Adrenal gland (tissue), 12 donors: ENCODE measurements around the gene ZNF674. TPM values are rescaled to one million over a fixed set of nuclear protein-coding genes. Genes with fewer than 3 reads are reported as not detected.

Experiments used
- DNase-seq, 7 donors: peaks; one replicate each; pipeline ENCODE4 v3.0.0-alpha.2; 2019 to 2020
- H3K27ac ChIP-seq, 5 donors: fragments of 200-600 bp; sonication (generic) in 4 of 5; 1 replicate in 3 of 5; 2 replicates in 2 of 5; pipeline versions ENCODE4 v1.5.1 to v1.8.0; 2016 to 2020; ENCODE audit warnings: mild to moderate bottlenecking in 1 of 5
- H3K27me3 ChIP-seq: fragments of 200-600 bp; 2 replicates; pipeline ENCODE4 v1.8.0; 2021
- H3K36me3 ChIP-seq, 2 donors: fragments of 200-600 bp; replicated peaks in 1 of 2; 1 replicate in 1 of 2; 2 replicates in 1 of 2; pipeline versions ENCODE4 v1.5.1 to v1.8.0; 2018 to 2022
- H3K4me1 ChIP-seq, 2 donors: fragments of 200-600 bp; replicated peaks in 1 of 2; 1 replicate in 1 of 2; 2 replicates in 1 of 2; pipeline versions ENCODE4 v1.5.1 to v1.8.0; 2018 to 2021
- H3K4me3 ChIP-seq, 4 donors: fragments of 200-600 bp; sonication (generic) in 3 of 4; one replicate each; pipeline ENCODE4 v1.5.1; 2016 to 2018
- H3K9me3 ChIP-seq, 3 donors: fragments of 200-600 bp; sonication (generic) in 1 of 3; replicated peaks in 1 of 3; 1 replicate in 2 of 3; 2 replicates in 1 of 3; pipeline versions ENCODE4 v1.5.1 to v1.8.0; 2016 to 2021
- POLR2A ChIP-seq, 2 donors: fragments of 450-650 bp; IDR thresholded peaks; one replicate each; pipeline ENCODE4 v1.6.1; 2017; ENCODE audit warnings: antibody characterized with exemption in 2 of 2, mild to moderate bottlenecking in 2 of 2, moderate library complexity in 1 of 2
- WGBS, 4 donors: extraction: QIAGEN DNeasy Blood & Tissue Kit in 2 of 4; methylation state at CpG; one replicate each; pipeline versions ENCODE4 v1.1.5 to v1.1.7; 2013 to 2017; 5-methylcytosine and 5-hydroxymethylcytosine counted together
- intact Hi-C, 2 donors: fragments of 100-400 bp; cut with DNase I; formaldehyde crosslinking; loops; one replicate each; pipeline versions ENCODE4 v1.14.1 to v1.15.0; 2022 to 2023
- polyA plus RNA-seq, 3 donors: library from polyadenylated mRNA; stranded (reverse); fragments of 200-250 nt in 2 of 3; fragments of 350-450 nt in 1 of 3; fragmentation: Illumina TruSeq in 1 of 3; extraction: RNeasy Lipid Tissue Mini Kit (QIAGEN cat#74804) in 1 of 3; gene quantifications; one replicate each; pipeline ENCODE4 v1.2.3, GENCODE V29; 2013 to 2014
- total RNA-seq, 9 donors: library from RNA; depleted of rRNA in 4 of 9; stranded (reverse); fragments of >200 nt in 4 of 9; fragments of 120-200 nt in 1 of 9; fragmentation: NEBNext Ultra II Directional in 1 of 9; extraction: Animal tissue kit (Norgen Biotek cat#: 25700) in 1 of 9; gene quantifications; one replicate each; pipeline versions ENCODE4 v1.1.0 to v1.2.4, GENCODE V29; 2013 to 2023
- TF ChIP-seq, protein P1 (sequence below), 6 experiments: fragments of 450-650 bp in 4 of 6; fragments of 200-600 bp in 2 of 6; sonication (generic) in 1 of 6; IDR thresholded peaks; 1 replicate in 5 of 6; 2 replicates in 1 of 6; pipeline versions ENCODE4 v1.5.1 to v1.8.0; 2016 to 2021; ENCODE audit warnings: antibody characterized with exemption in 6 of 6, mild to moderate bottlenecking in 2 of 6, moderate library complexity in 1 of 6
- donor health status: healthy with polysubstance abuse.
- donor health status: Bipolar disorder and iron deficiency.
- donor health status: DM: yes; HTN: yes; CAD: no.
- donor health status: DM: no; HTN: no; CAD: no.
- donor health status: DM: no; HTN: no; CAD: no.
- donor health status: DM: yes; HTN: yes; CAD: no.

ZNF674 gene
- total and polyA plus RNA-seq, 12 donors, result 0.71 to 16.3 (median 4.5) TPM

DNA sequence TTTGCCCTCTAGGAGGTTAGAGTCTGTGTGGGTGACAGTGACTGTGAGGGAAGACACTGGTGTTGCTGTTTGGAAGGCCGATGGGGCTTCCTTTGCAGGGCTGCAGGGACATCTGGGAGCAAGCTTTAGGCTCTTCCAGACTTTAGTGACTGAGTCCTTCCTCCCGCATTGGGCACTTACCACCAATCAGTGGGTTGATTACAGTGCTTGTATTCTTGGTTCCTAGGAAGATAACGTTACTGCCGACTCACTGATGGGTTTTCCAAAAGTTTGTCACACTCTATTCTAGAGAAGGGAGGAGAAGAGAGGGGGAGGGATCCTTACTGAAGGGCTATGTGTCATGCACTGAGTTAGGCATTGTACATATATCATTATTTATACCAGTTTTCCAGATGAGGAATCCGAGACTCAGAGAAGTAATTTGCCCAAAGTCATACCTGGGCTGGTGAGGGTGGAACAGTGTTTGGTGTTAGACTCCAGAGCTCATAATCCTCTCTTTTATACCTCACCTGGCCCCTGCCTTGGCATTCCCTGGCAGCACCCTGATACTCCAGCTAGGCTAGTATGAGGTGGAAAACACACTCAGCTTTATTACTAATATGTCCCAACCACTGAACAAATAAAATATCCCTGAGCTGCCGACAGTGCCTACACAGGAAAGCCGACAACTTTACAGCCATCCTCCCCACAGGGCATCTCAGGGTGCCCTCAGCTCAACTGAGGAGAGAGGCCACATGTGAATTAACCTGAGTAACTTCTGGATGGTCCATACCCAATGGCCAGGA is 32.2 kb upstream of the ZNF674 start:
- intact Hi-C loops, result loop anchor here in 1 of 2 donors (10.0 kb wide), 1 partner anchor 57 kb away; no protein-coding TSS in a partner anchor
- WGBS, 4 donors, result 61 to 75% (median 68%) methylated on average over 7 of the region's 7 CpGs

DNA sequence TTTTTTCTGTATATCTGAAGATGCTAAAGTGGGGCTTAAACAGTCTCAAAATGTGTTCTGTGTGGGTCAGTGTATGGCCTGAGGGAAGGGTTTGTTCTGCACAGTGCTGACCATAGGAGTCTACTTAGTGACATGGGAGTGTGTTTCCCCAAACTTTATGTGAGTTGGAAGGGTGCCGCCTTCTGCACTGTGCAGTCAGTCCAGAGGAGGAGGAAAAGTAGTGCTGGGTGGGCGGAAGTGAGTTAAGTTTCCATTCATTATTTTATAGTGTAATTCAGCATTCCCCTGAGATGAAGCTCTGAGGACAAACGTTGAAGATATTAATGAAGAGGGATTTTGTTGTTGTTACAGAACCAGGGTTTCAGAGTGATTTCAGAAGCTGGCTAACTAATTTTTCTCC is 31.2 kb upstream of the ZNF674 start:
- TF ChIP-seq POLR2A (IDR thresholded peaks at IDR 0.05), result no peak
- TF ChIP-seq, protein P1, sequence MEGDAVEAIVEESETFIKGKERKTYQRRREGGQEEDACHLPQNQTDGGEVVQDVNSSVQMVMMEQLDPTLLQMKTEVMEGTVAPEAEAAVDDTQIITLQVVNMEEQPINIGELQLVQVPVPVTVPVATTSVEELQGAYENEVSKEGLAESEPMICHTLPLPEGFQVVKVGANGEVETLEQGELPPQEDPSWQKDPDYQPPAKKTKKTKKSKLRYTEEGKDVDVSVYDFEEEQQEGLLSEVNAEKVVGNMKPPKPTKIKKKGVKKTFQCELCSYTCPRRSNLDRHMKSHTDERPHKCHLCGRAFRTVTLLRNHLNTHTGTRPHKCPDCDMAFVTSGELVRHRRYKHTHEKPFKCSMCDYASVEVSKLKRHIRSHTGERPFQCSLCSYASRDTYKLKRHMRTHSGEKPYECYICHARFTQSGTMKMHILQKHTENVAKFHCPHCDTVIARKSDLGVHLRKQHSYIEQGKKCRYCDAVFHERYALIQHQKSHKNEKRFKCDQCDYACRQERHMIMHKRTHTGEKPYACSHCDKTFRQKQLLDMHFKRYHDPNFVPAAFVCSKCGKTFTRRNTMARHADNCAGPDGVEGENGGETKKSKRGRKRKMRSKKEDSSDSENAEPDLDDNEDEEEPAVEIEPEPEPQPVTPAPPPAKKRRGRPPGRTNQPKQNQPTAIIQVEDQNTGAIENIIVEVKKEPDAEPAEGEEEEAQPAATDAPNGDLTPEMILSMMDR (IDR thresholded peaks at IDR 0.05), result no peak
- Histone ChIP-seq H3K4me3 (peak overlapping the region in 1 of 4 donors; percentile 34), H3K27me3 (no peaks in the 10 kb centered on the region), H3K4me1 (peaks cover 0 to 4% of the 10 kb centered on the region in 2 donors), H3K9me3 (no peaks in the 10 kb centered on the region), H3K27ac (peak overlapping the region in 1 of 5 donors; percentile 29), H3K36me3 (no peaks in the 10 kb centered on the region)
- 54 to 70% (median 59%) methylated on average over 3 of the region's 3 CpGs for WGBS, 4 donors
- intact Hi-C loops, result loop anchor here in 1 of 2 donors (10.0 kb wide), 1 partner anchor 58 kb away; no protein-coding TSS in a partner anchor
- peak in 4 of 7 donors; percentile 18 to 56 (median 25) for DNase-seq

More for the DNA sequence above, 32.2 kb upstream of the ZNF674 start:
- TF ChIP-seq, protein P1 (IDR thresholded peaks at IDR 0.05), result no peak
- no peak for TF ChIP-seq POLR2A (IDR thresholded peaks at IDR 0.05)
- Histone ChIP-seq H3K36me3 (no peaks in the 10 kb centered on the region), H3K9me3 (no peaks in the 10 kb centered on the region), H3K4me3 (no peak overlapping the region), H3K27me3 (no peaks in the 10 kb centered on the region), H3K27ac (no peak overlapping the region), H3K4me1 (peaks cover 5 to 10% of the 10 kb centered on the region in 2 donors)
- no peak for DNase-seq

DNA sequence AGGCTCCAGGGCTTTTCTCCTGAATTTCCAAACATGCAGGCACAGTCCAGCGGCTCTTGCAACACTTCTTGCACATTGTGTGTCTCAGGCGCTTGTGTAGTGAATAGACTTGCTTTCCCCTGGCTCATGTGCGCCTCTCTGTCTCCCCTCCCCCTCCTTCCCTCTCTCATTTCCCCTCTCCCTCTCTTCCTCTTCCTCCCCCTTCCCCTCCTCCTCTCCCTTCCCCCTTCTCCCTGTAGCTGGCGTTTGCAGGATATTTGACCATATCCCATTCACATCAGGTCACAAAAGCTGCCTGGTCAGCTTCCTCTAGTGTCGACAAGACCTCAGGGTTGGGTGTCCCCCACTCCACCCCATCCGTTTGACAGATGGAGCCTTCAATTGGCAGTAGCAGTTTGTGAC is 30.8 kb upstream of the ZNF674 start:
- Histone ChIP-seq H3K36me3 (no peaks in the 10 kb centered on the region), H3K27ac (peak overlapping the region in 2 of 5 donors; percentile 29 to 57), H3K9me3 (no peaks in the 10 kb centered on the region), H3K27me3 (no peaks in the 10 kb centered on the region), H3K4me1 (peaks cover 0 to 4% of the 10 kb centered on the region in 2 donors), H3K4me3 (peak overlapping the region in 1 of 4 donors; percentile 47)
- TF ChIP-seq, protein P1 (IDR thresholded peaks at IDR 0.05), result no peak
- TF ChIP-seq POLR2A (IDR thresholded peaks at IDR 0.05), result no peak
- 40 to 65% (median 53%) methylated on average over 6 of the region's 6 CpGs for WGBS, 4 donors
- intact Hi-C loops, result loop anchor here in 1 of 2 donors (10.0 kb wide), 1 partner anchor 59 kb away; no protein-coding TSS in a partner anchor
- DNase-seq, result peak in 6 of 7 donors; percentile 16 to 58 (median 24)

DNA sequence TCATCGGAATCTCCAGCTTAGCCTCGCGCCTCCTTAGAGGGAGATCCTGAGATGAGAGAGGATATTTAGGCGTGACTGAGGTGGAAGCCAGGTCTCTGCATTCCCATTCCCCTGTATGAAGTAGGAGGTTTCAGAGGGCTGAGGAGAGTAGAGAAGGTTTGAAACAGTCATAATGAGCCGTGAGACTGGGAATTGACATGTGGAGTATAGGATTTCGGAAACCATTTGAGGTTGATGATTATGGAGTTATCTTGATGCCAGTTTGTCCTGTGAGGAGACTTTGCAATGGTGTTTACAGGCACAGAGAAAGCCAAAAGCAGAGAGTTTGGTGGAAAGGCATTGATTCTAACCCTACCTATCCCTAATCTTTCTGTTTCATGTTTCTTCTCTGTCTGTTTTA is 30.4 kb upstream of the ZNF674 start:
- 47 to 68% (median 57%) methylated on average over 6 of the region's 6 CpGs for WGBS, 4 donors
- Histone ChIP-seq H3K27me3 (no peaks in the 10 kb centered on the region), H3K27ac (peak overlapping the region in 2 of 5 donors; percentile 29 to 57), H3K9me3 (no peaks in the 10 kb centered on the region), H3K4me3 (peak overlapping the region in 1 of 4 donors; percentile 47), H3K4me1 (peaks cover 0 to 4% of the 10 kb centered on the region in 2 donors), H3K36me3 (no peaks in the 10 kb centered on the region)
- no peak for DNase-seq
- intact Hi-C loops, result loop anchor here in 1 of 2 donors (10.0 kb wide), 1 partner anchor 59 kb away; no protein-coding TSS in a partner anchor
- TF ChIP-seq POLR2A (IDR thresholded peaks at IDR 0.05), result no peak
- TF ChIP-seq, protein P1 (IDR thresholded peaks at IDR 0.05), result no peak
